Measurements from ENCODE around the gene HS6ST2.

DNA sequence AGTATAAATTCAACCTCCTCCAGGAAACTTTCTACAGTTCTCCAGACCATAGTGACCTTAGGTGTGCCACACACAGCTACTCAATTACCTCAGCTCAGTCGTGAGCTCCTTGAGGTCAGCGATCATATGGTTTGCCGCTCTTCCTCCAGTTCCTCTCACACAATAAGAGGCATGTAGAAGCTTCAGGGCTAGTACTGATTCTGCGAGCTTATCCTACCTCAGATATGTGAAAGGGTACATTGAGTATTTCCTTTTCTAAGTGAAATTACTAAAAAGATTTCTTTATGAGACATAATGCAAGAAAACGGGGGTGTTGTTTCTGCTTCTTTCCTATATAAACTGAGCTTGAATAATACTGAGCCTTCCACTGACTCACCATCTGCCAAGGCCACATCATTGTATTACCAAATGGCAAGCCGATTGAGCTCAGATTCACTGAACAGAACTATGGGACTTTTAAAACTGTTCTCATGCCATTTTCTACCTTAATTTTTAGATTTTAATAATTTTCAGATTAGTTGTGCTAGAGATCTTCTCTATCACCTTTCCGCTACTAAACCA is 183.1 kb downstream of the HS6ST2 start:
- TF ChIP-seq, protein P1, sequence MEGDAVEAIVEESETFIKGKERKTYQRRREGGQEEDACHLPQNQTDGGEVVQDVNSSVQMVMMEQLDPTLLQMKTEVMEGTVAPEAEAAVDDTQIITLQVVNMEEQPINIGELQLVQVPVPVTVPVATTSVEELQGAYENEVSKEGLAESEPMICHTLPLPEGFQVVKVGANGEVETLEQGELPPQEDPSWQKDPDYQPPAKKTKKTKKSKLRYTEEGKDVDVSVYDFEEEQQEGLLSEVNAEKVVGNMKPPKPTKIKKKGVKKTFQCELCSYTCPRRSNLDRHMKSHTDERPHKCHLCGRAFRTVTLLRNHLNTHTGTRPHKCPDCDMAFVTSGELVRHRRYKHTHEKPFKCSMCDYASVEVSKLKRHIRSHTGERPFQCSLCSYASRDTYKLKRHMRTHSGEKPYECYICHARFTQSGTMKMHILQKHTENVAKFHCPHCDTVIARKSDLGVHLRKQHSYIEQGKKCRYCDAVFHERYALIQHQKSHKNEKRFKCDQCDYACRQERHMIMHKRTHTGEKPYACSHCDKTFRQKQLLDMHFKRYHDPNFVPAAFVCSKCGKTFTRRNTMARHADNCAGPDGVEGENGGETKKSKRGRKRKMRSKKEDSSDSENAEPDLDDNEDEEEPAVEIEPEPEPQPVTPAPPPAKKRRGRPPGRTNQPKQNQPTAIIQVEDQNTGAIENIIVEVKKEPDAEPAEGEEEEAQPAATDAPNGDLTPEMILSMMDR (IDR thresholded peaks at IDR 0.05 in 2 of 3, conservative IDR thresholded peaks at IDR 0.05 in 1 of 3; ENCODE audit: borderline replicate concordance in 1 of 3, insufficient read depth in 1 of 3, low read depth in 2 of 3, low read length in 2 of 3): no peak
- no peak for TF ChIP-seq FOSL1 (IDR thresholded peaks at IDR 0.05; ENCODE audit: low read depth)
- no peak for TF ChIP-seq TCF7L2 (IDR thresholded peaks at IDR 0.05; ENCODE audit: borderline replicate concordance, extremely low read depth, insufficient read depth, insufficient read length)
- TF ChIP-seq, protein P2, sequence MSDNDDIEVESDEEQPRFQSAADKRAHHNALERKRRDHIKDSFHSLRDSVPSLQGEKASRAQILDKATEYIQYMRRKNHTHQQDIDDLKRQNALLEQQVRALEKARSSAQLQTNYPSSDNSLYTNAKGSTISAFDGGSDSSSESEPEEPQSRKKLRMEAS (IDR thresholded peaks at IDR 0.05): no peak
- no peak for TF ChIP-seq EZH2 (IDR thresholded peaks at IDR 0.05)
- TF ChIP-seq RAD21 (IDR thresholded peaks at IDR 0.05; ENCODE audit: low read depth): no peak
- no peak for TF ChIP-seq POLR2A (IDR thresholded peaks at IDR 0.05; ENCODE audit: borderline replicate concordance, extremely low read depth, insufficient read depth, insufficient read length)

Measured in HCT116 (cell line).